NCI-H2196 (cell line): ENCODE data around the gene SPTLC3.

ENCODE experiments used
- DNase-seq: peaks from one replicate; lab custom pipeline; 2025; ENCODE audit not compliant: unreplicated experiment; lab: John Stamatoyannopoulos, UW

The SPTLC3 gene

DNA sequence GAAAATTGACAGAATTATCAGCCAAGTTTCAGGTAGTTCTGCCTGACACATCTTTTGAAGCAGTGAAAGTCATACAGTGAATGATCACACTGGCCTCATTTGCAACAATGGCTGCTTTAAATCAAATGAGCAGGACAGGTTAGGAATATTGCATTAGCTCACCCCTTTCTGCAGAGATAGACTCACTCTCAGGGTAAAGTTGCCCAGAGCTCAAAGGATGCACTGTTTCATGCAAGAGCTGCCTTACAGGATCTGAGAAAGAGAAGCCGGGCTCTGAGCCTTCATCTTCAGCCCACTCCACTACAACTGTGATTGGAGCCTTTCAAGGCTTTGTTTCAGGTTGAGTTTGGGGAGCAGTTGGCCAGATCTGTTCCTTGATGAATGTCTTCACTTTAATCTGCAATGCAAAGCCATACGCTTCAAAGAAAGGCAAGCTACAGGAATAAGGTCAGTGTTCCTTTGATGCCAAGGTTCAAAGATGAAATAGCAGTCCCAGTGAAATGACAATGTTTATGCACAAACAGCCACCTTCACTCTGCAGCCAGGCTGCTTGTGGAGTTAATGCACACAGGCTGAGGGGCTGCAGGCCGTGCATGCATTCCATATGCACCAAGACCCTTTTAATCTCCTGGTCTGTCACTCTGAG, 121.4 kb downstream of the SPTLC3 start:
- no peak for DNase-seq

DNA sequence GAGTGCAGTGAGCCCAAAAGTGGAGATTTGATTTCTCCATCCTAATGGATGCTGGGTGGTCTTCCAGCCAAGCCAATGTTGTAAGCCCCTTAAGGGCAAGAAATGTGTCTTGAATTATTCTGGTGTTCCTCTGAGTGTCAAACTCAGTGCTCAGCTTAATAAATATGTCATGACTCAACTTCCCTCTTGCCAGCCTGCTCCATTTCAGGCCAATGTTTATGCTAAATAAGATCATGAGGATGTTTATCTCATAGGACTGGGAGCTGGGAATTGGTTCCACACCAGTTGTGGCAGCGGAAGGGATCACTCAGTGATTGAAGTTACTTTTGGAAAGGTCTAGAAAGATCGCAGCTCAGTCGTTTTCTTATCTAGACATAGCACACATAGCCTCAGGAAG, 121.9 kb downstream of the SPTLC3 start:
- DNase-seq: no peak

DNA sequence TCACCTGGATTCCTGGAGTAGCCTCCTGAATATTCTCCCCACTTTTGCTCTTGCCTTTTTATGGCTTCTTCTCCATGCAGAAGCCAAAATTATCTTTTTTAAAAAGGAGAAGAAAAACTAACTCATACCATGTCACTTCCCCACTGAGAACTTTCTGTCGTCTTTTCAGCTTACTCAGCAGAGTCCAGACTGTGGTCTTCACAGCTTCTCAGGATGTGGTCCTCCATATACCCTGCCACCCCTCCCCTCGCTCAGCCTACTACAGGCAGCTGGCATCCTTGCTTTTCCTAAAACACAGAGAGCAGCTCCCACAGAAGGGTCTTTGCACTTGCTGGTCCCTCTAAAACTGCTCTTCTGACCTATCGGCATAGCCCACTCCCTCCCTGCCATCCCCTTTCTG, 122.9 kb downstream of the SPTLC3 start:
- no peak for DNase-seq

GRCh38 chr20:13139459-13140150, 130.8 kb downstream of the SPTLC3 start:
- DNase-seq: no peak

GRCh38 chr20:13140201-13140600, 131.4 kb downstream of the SPTLC3 start:
- DNase-seq: no peak

DNA sequence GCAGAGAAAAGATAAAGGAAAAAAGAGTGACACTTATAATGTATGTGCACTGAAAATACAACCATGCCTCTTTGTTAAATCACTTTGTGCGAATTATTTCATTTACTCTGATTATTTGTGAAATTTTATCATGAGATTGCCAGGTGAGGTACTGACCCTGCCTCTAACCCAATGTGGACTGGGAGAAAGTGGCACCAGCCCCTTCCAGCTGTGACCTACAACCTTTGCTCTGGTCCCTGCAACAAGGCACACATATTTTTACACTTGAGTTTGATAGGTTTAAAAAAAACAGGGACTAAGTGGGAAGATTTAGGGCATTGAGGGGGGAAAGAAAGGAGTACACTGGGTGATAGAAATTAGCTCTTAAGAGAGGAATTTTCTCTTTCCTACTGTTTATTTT, 132.0 kb downstream of the SPTLC3 start:
- no peak for DNase-seq

DNA sequence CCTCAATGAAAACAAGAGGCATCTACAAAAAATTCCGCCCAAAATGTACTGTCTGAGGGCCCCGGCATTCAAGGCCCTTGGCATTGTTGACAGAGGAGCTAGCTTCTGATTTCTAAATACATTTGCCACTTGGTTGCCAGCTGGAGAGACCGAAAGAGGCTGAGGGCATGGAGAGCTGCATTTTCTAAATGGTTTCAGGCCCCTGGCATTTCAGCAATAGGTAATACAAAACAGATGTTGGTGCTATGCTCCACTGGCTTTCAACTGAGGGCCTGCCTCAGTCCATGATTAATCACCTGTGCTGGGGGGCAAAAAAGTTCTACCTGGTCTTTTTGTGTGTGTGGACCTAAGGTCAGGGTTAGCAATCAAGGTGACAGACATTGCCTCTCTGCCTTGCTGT, 132.8 kb downstream of the SPTLC3 start:
- DNase-seq: no peak

DNA sequence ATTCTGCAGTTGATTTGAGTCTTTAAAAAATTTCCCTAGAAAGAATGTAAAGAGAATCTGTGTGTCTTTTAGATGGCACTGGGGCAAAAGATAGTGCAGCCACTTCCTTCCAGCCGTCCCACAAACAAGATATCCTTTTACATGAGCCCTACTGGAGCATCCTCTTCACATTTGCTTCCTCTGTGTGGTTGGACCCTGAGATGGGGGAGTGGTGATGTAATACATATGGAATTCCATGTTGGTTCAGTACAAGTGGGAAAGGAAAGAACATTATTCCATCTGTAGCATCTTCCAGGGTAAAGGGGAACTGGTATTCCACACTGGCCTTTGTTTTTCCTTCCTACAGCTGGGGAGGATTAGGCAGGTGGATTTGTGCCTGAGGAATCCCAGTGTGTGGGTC, 133.4 kb downstream of the SPTLC3 start:
- no peak for DNase-seq

- no peak for DNase-seq
Measured at GRCh38 chr20:13147071-13147963, 138.5 kb downstream of the SPTLC3 start.

GRCh38 chr20:13147971-13148370, 139.2 kb downstream of the SPTLC3 start:
- no peak for DNase-seq

DNA sequence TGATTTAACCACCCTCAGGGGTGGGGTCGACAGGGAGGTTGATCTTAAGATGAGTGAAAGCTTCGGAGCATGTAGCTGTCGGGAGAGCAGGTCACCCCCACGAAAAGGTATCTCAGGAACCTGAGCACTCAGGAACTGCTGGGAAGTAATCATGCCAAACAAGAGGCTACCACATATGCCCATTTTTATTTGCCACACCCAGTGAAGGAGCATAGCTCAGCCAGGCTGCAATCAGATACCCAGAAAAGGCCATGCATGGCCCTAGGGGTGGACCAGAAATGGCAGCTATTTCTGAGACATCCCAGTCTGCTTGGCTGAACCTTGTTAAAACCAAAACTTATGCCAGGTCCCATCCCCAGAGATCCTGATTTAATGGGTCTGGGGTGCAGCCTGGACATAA, 139.6 kb downstream of the SPTLC3 start:
- no peak for DNase-seq

GRCh38 chr20:13148961-13149360, 140.2 kb downstream of the SPTLC3 start:
- DNase-seq: no peak

DNA sequence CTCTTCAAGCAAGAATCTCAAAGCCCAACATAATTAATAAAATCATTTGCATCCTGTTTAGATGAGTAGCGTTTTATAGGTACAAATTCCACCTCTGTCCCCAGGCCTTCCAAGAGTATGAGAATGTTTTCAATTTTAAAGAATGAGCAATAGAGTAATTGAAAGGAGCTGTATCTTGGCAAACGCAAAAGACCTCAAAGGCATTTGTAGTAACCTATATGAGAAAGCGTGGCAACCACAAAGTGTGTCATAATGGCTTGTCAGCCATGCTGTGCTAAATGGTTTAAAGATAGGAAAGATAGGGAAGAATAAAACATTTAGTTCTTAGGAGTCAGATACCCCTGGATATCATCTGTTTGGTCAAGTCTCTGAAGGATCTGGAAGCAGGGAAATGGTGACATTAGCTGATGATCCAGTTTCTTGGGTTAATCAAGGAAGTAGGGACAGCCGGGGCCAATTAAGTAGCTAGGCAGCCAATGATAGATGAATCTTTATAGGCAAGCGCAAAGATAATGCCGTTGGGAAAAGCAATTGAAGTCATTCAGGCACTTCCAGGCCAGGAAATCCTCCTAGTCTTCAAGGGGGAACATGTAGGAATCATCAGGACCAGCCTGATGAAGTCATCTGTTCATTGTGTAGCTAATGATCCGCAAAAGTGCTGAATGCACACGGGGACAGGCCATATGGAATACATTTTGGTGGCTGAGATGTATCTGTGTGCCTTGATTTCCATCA, 140.8 kb downstream of the SPTLC3 start:
- DNase-seq: no peak

DNA sequence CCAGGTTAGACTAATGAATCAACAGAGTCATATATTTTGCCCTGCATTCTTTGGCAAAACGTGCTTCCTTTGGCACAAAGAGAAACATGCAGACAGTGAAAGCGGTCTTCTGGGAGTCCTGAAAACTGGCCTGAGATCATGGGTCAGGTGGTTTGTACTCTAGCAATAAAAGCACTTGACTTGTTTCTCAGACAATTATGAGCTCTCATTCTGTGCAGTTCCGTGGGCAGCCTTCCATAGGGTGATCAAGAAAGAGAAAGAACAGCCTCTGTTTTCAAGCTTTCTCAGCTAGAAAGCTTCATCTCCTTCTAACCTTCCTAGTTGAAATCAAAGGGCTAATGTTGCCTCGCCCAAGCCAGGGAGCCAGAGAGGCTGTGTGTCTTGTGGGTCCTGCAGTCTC, 149.6 kb downstream of the SPTLC3 start:
- DNase-seq: no peak

DNA sequence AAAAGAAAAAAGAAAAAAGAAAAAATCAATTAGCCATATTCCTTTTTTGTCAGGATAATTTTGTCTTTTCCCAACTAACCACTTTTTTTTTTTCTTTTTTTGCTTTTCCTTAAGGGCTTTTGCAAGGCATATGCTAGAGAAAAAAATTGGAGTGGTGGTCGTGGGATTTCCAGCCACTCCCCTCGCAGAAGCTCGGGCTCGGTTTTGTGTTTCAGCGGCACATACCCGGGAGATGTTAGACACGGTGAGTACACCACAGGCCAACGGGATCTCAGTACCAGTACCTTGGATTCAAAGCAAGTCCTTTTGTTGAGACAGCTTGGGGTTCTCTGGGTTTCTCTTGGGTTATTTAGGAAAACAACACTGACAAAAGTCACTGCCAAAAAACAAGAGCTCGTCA, 151.1 kb downstream of the SPTLC3 start:
- DNase-seq: no peak

DNA sequence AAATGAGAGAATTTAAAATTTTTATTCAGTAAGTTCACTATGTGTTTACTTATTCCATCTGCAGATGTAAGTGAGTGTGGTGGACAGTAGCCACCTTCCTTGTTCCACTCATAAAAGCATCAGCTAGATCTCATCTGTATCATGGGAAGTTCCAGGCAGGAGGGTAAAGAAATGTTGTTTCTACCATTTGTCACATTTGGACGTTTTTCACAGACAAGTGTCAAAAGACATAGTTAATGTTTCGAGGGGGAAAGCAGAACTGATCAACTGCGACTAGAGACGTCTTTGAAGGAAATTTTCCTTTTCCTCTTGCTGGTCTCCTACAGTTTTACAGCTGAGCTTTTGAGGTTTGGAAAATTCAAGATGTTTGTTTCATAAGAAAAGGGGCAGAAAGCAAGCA, 156.4 kb downstream of the SPTLC3 start:
- no peak for DNase-seq

- DNase-seq: no peak
Measured at GRCh38 chr20:13166011-13166410, 157.2 kb downstream of the SPTLC3 start.

- DNase-seq: no peak
Measured at GRCh38 chr20:13166437-13166836, 157.7 kb downstream of the SPTLC3 start.

DNA sequence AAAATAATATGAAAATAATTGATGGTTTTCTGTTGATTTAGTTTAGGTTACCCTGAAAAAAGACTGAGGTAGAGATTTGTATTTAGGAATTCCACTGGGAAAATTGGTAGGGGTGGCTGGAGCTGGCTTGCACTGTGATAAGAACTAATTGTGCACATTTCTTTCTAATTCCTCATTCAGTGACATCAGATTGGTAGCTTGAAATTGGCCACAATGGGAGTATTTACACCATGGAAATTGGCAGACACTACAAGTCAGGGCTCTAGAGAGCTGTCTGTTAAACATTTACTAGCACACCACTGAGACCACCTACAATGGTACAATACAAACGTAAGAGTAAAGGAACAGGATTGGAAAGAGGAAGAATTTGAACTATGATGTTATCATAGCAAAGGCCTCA, 160.3 kb downstream of the SPTLC3 start:
- DNase-seq: no peak

DNA sequence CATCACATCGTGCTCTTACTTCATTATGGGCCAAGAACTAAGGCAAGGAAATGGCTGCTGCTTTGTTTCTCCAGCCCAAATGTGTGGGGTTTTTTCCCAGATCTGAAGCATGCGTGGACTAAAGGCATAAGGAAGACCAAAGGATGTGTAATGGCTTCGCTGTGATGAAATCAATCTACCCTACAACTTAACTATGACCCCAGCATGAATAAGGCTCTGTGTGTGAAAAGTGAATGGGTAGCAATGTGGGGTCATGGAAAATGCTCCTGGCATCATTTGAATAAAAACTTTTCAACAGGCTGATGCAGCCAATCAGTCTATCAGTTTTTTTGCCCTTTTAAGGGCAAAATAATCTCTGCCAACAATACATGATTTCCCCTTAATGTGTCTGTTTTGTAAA, 162.0 kb downstream of the SPTLC3 start:
- no peak for DNase-seq

- DNase-seq: no peak
Measured at GRCh38 chr20:13173201-13173600, 164.4 kb downstream of the SPTLC3 start.
